ENCODE data around the gene KRTAP20-2.

Gene KRTAP20-2

DNA sequence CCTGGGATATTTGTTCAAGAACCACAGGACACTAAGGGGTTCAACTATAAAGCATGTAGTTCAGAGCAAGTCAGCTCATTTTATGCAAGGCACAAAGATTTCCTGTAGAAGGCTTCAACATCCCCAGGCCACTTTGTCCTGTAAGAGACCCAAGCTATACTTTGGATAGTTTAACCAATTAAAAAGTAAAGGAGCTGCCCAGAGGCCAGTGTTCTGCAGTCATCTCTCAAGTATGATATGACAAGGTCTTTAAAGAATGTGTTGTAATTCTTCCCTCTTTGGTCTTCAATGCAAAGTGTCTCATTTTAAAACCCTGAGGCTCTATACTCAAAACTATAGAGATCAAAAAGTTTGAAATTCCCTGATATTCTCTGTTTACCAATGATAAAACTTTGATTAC lies 41.7 kb downstream of the KRTAP20-2 start:
- no peak for DNase-seq

DNA sequence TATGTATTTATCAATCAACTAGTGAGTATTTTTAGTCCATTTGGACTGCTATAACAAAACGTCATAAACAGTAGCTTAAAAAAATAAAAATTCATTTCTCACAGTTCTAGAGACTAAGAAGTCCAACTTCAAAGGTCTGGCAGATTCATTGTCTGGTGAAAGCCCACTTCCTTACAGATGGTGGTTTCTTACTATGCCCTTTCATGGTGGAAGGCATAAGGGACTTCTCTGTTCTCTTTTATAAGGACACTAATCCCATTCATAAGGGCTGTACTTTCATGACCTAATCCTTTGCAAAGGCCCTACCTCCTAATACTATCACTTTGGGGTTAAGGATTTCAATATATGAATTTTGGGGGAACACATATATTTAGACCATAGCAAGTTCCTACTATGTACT lies 45.6 kb downstream of the KRTAP20-2 start:
- no peak for DNase-seq

DNA sequence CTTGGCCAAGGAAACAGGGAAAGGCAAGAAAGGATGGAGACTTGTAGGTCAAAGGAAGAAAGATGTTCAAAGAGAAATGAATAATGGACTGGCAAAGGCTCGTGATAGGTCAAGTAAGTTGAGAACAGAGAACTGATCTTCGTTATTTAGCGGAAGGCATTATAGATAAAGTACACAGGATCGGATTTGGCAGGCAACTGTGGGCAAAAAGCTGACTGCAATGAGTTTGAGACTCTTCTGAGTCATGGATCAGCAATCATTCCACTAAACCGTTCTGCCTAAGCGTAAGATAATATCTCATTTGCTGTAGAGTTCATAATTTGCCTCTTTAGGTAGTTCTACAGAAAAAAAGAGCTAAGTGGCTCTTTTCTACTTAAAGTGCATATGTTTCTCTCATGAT lies 49.5 kb downstream of the KRTAP20-2 start:
- no peak for DNase-seq

Measured in kidney glomerular epithelial cell (primary cell).